RWPE2 (cell line): ENCODE results near the gene GPR152.
A peak's percentile ranks its signal among the peaks of the same experiment; 100 is the strongest.

ENCODE experiments used
- ATAC-seq: fragments of 200-7000 bp; cut with Tn5 transposase; 3 replicates; pipeline ENCODE4 v1.9.1; 2021; ENCODE audit warnings: low read depth
- DNase-seq: peaks from one replicate; pipeline ENCODE4 v3.0.0-alpha.2; 2020; ENCODE audit warnings: low spot score
- H3K27ac ChIP-seq: fragments of 450-650 bp; 2 replicates; pipeline ENCODE4 v1.5.1; 2017; ENCODE audit warnings: mild to moderate bottlenecking; ENCODE audit not compliant: poor library complexity, severe bottlenecking
- H3K27me3 ChIP-seq: fragments of 250-450 bp; sonication (Bioruptor Pico); 2 replicates; pipeline ENCODE4 v1.5.1; 2021; ENCODE audit warnings: mild to moderate bottlenecking, moderate library complexity; ENCODE audit not compliant: insufficient read depth, poor library complexity, severe bottlenecking
- H3K36me3 ChIP-seq: fragments of 250-450 bp; sonication (Bioruptor Pico); 2 replicates; pipeline ENCODE4 v1.5.1; 2020; ENCODE audit warnings: low read depth, mild to moderate bottlenecking, moderate library complexity
- H3K4me1 ChIP-seq: fragments of 250-450 bp; sonication (Bioruptor Pico); 2 replicates; pipeline ENCODE4 v1.5.1; 2021; ENCODE audit warnings: mild to moderate bottlenecking, moderate library complexity; ENCODE audit not compliant: insufficient read depth, poor library complexity, severe bottlenecking
- H3K4me3 ChIP-seq: fragments of 250-450 bp; sonication (Bioruptor Pico); 2 replicates; pipeline ENCODE4 v1.5.1; 2021; ENCODE audit warnings: mild to moderate bottlenecking, moderate library complexity; ENCODE audit not compliant: severe bottlenecking
- H3K9me3 ChIP-seq: fragments of 250-450 bp; sonication (Bioruptor Pico); 2 replicates; pipeline ENCODE4 v1.5.1; 2021; ENCODE audit warnings: mild to moderate bottlenecking, moderate library complexity; ENCODE audit not compliant: severe bottlenecking
- CTCF ChIP-seq: fragments of 450-650 bp; IDR thresholded peaks from one replicate; pipeline ENCODE4 v1.5.1; 2017; ENCODE audit warnings: mild to moderate bottlenecking, moderate library complexity; ENCODE audit not compliant: poor library complexity, severe bottlenecking

GPR152 gene

GRCh38 chr11:67457453-67457852 lies 4.9 kb upstream of the GPR152 start:
- Histone ChIP-seq H3K27me3 (no peaks in the 10 kb centered on the region), H3K4me1 (no peaks in the 10 kb centered on the region), H3K9me3 (no peaks in the 10 kb centered on the region), H3K36me3 (no peaks in the 10 kb centered on the region), H3K4me3 (no peak overlapping the region), H3K27ac (no peak overlapping the region)
- ATAC-seq = no peak
- TF ChIP-seq CTCF = no peak
- DNase-seq = no peak

GRCh38 chr11:67456068-67456705 lies 3.7 kb upstream of the GPR152 start:
- Histone ChIP-seq H3K9me3 (no peaks in the 10 kb centered on the region), H3K4me1 (no peaks in the 10 kb centered on the region), H3K27me3 (no peaks in the 10 kb centered on the region), H3K27ac (no peak overlapping the region), H3K36me3 (no peaks in the 10 kb centered on the region), H3K4me3 (no peak overlapping the region)
- no peak for TF ChIP-seq CTCF
- DNase-seq (peak; percentile 58), ATAC-seq (no peak)

- Histone ChIP-seq H3K27ac (no peak within 1 kb of the TSS), H3K4me1 (no peaks in the 10 kb centered on the region), H3K9me3 (no peaks in the 10 kb centered on the region), H3K27me3 (no peaks in the 10 kb centered on the region), H3K36me3 (no peaks in the 10 kb centered on the region), H3K4me3 (no peak within 1 kb of the TSS)
- no peak for TF ChIP-seq CTCF
- no peak for DNase-seq
- ATAC-seq = no peak
These were observed 2.5 kb upstream of the GPR152 start, which contains the start of gene CABP4 for GRCh38 chr11:67455054-67455453. Gene CABP4 (plus strand): TSS chr11:67455354. CDS start chr11:67455424, 70 bp downstream.

GRCh38 chr11:67453816-67454732 lies 1.5 kb upstream of the GPR152 start:
- ATAC-seq (no peak), DNase-seq (no peak)
- H3K27ac ChIP-seq = no peak overlapping the region
- H3K4me3 ChIP-seq = no peak overlapping the region
- H3K27me3 ChIP-seq = no peaks in the 10 kb centered on the region
- no peaks in the 10 kb centered on the region for H3K4me1 ChIP-seq
- H3K36me3 ChIP-seq = no peaks in the 10 kb centered on the region
- no peaks in the 10 kb centered on the region for H3K9me3 ChIP-seq
- TF ChIP-seq CTCF = no peak

GRCh38 chr11:67451658-67451976 lies 912 bp downstream of the GPR152 start:
- ATAC-seq = no peak
- no peak for DNase-seq
- H3K27me3 ChIP-seq = no peaks in the 10 kb centered on the region
- no peaks in the 10 kb centered on the region for H3K4me1 ChIP-seq
- no peak for TF ChIP-seq CTCF
- no peaks in the 10 kb centered on the region for H3K9me3 ChIP-seq
- H3K36me3 ChIP-seq = no peaks in the 10 kb centered on the region
- no peak overlapping the region for H3K4me3 ChIP-seq
- no peak overlapping the region for H3K27ac ChIP-seq
